Measurements from ENCODE around the gene PPIF.

PPIF gene

DNA sequence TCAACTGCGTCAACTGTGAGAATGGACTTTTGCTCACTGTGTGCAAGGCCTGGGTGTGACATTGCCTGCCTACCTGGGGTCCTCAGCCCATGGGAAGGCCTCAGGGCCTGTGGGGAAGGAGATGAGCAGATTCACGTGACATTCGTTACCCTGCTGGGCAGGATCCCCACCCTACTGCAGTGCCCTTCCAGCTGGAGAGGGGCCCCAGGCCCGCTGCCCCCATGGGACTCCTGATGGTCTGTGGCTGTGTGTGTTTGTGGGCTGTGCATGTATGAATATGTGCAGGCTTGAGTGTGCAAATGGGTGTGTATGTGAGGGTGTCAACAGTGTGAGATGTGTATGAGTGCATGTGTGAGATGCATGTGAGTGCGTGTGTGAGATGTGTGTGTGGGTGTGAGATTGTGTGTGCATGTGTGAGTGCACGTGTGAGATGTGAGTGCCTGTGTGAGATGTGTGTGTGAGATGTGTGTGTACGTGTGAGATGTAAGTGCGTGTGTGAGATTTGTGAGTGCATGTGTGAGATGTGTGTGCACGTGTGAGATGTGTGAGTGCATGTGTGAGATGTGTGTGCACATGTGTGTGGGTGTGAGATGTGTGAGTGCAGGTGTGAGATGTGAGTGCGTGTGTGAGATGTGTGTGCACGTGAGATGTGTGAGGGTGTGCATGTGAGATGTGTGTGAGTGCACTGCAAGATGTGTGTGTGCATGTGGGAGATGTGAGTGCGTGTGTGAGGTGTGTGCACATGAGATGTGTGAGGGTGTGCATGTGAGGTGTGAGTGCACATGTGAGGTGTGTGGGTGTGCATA, 29.7 kb downstream of the PPIF start:
- 87% methylated on average over 12 of the region's 12 CpGs for WGBS
- Histone ChIP-seq H3K4ac (ENCODE audit: low read depth in 1 of 2, low read length in 2 of 2) (no peak overlapping the region), H4K91ac (ENCODE audit: low read length) (peak overlapping the region; percentile 55), H2AK5ac (ENCODE audit: low read length, severe bottlenecking) (peak overlapping the region; percentile 18), H3K14ac (ENCODE audit: low read length in 2 of 2) (peak overlapping the region in 1 of 2 experiments; percentile 62), H4K8ac (ENCODE audit: low read length) (no peak overlapping the region), H3K4me3 (ENCODE audit: insufficient read depth in 1 of 2, low read depth in 1 of 2, low read length in 2 of 2) (no peak overlapping the region), H3K9ac (ENCODE audit: low read length) (no peak overlapping the region), H2BK120ac (ENCODE audit: low read depth, low read length) (no peak overlapping the region), H3K79me1 (replicated peaks; ENCODE audit: low read length, poor library complexity, severe bottlenecking) (no peaks in the 10 kb centered on the region), H2AFZ (ENCODE audit: low read depth, low read length) (no peak overlapping the region), H3K36me3 (ENCODE audit: control insufficient read depth in 1 of 2, insufficient read depth in 2 of 2, low read depth in 1 of 2, low read length in 2 of 2) (peaks cover 0 to 5% of the 10 kb centered on the region in 2 experiments), H2BK12ac (ENCODE audit: low read length in 2 of 2) (peak overlapping the region in 1 of 2 experiments; percentile 12), H3K4me1 (ENCODE audit: control insufficient read depth, insufficient read depth, low read depth, low read length) (peaks cover 44% of the 10 kb centered on the region), H3K18ac (ENCODE audit: low read depth in 1 of 2, low read length in 2 of 2) (peak overlapping the region in 1 of 2 experiments; percentile 30), H2BK15ac (ENCODE audit: low read depth, poor library complexity, severe bottlenecking) (no peak overlapping the region), H3K27me3 (ENCODE audit: control insufficient read depth in 1 of 2, insufficient read depth in 1 of 2, low read length in 2 of 2) (no peaks in the 10 kb centered on the region), H3K23ac (ENCODE audit: low read length in 2 of 2) (no peak overlapping the region), H3K4me2 (ENCODE audit: low read length, poor library complexity, severe bottlenecking) (no peak overlapping the region), H3K9me3 (ENCODE audit: control insufficient read depth, low read length) (no peaks in the 10 kb centered on the region), H3K27ac (ENCODE audit: low read length, poor library complexity, severe bottlenecking) (no peak overlapping the region), H2BK5ac (ENCODE audit: low read depth, low read length, poor library complexity, severe bottlenecking) (no peak overlapping the region)
- no peak for DNase-seq

DNA sequence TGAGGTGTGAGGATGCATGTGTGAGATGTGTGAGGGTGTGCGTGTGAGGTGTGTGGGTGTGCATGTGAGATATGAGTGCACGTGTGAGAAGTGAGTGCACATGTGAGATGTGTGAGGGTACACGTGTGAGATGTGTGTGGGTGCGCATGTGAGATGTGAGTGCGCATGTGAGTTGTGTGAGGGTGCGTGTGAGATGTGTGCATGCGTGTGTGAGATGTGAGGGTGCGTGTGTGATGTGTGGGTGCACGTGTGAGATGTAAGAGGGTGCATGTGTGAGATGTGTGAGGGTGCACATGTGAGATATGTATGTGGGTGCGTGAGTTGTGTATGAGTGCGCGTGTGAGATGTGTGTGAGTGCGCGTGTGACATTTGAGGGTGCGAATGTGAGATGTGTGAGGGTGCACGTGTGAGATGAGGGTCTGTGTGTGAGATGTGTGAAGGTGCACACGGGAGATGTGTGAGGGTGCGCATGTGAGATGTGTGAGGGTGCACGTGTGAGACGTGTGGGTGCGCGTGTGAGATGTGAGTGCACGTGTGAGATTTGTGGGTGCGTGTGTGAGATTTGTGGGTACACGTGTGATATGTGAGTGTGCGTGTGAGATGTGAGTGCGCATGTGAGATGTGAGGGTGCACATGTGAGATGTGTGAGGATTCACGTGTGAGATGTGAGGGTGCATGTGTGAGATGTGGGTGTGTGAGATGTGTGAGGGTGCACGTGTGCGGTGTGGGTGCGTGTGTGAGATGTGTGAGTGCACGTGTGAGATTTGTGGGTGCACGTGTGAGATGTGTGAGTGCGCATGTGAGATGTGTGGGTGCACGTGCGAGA, 30.5 kb downstream of the PPIF start:
- Histone ChIP-seq H3K14ac (ENCODE audit: low read length in 2 of 2) (peak overlapping the region in 1 of 2 experiments; percentile 80), H3K36me3 (ENCODE audit: control insufficient read depth in 1 of 2, insufficient read depth in 2 of 2, low read depth in 1 of 2, low read length in 2 of 2) (peaks cover 0 to 10% of the 10 kb centered on the region in 2 experiments), H2AK5ac (ENCODE audit: low read length, severe bottlenecking) (no peak overlapping the region), H3K4me2 (ENCODE audit: low read length, poor library complexity, severe bottlenecking) (no peak overlapping the region), H3K9ac (ENCODE audit: low read length) (no peak overlapping the region), H3K23ac (ENCODE audit: low read length in 2 of 2) (no peak overlapping the region), H3K4me1 (ENCODE audit: control insufficient read depth, insufficient read depth, low read depth, low read length) (peaks cover 52% of the 10 kb centered on the region), H4K8ac (ENCODE audit: low read length) (no peak overlapping the region), H4K91ac (ENCODE audit: low read length) (peak overlapping the region; percentile 55), H2BK12ac (ENCODE audit: low read length in 2 of 2) (peak overlapping the region in 1 of 2 experiments; percentile 48), H3K79me1 (replicated peaks; ENCODE audit: low read length, poor library complexity, severe bottlenecking) (no peaks in the 10 kb centered on the region), H2AFZ (ENCODE audit: low read depth, low read length) (no peak overlapping the region), H3K27me3 (ENCODE audit: control insufficient read depth in 1 of 2, insufficient read depth in 1 of 2, low read length in 2 of 2) (no peaks in the 10 kb centered on the region), H2BK15ac (ENCODE audit: low read depth, poor library complexity, severe bottlenecking) (no peak overlapping the region), H3K27ac (ENCODE audit: low read length, poor library complexity, severe bottlenecking) (no peak overlapping the region), H3K4ac (ENCODE audit: low read depth in 1 of 2, low read length in 2 of 2) (no peak overlapping the region), H3K18ac (ENCODE audit: low read depth in 1 of 2, low read length in 2 of 2) (peak overlapping the region in 1 of 2 experiments; percentile 30), H3K9me3 (ENCODE audit: control insufficient read depth, low read length) (no peaks in the 10 kb centered on the region), H2BK5ac (ENCODE audit: low read depth, low read length, poor library complexity, severe bottlenecking) (no peak overlapping the region), H3K4me3 (ENCODE audit: insufficient read depth in 1 of 2, low read depth in 1 of 2, low read length in 2 of 2) (no peak overlapping the region), H2BK120ac (ENCODE audit: low read depth, low read length) (no peak overlapping the region)
- no peak for DNase-seq
- WGBS, result 94% methylated on average over 36 of the region's 36 CpGs

DNA sequence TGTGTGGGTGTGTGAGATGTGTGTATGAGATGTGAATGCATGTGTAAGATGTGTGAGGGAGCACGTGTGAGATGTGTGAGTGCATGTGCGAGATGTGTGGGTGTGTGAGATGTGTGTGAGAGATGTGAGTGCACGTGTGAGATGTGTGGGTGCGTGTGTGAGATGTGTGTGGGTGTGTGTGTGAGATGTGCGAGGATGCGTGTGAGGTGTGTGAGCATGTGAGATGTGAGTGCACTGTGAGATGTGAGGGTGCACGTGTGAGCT, 31.0 kb downstream of the PPIF start:
- Histone ChIP-seq H3K27me3 (ENCODE audit: control insufficient read depth in 1 of 2, insufficient read depth in 1 of 2, low read length in 2 of 2) (no peaks in the 10 kb centered on the region), H2BK120ac (ENCODE audit: low read depth, low read length) (no peak overlapping the region), H4K8ac (ENCODE audit: low read length) (no peak overlapping the region), H3K4me1 (ENCODE audit: control insufficient read depth, insufficient read depth, low read depth, low read length) (peaks cover 52% of the 10 kb centered on the region), H3K9ac (ENCODE audit: low read length) (no peak overlapping the region), H3K9me3 (ENCODE audit: control insufficient read depth, low read length) (no peaks in the 10 kb centered on the region), H2BK12ac (ENCODE audit: low read length in 2 of 2) (peak overlapping the region in 1 of 2 experiments; percentile 64), H4K91ac (ENCODE audit: low read length) (peak overlapping the region; percentile 59), H2BK15ac (ENCODE audit: low read depth, poor library complexity, severe bottlenecking) (no peak overlapping the region), H3K4me2 (ENCODE audit: low read length, poor library complexity, severe bottlenecking) (no peak overlapping the region), H3K14ac (ENCODE audit: low read length in 2 of 2) (peak overlapping the region in 1 of 2 experiments; percentile 94), H2AK5ac (ENCODE audit: low read length, severe bottlenecking) (no peak overlapping the region), H3K4ac (ENCODE audit: low read depth in 1 of 2, low read length in 2 of 2) (no peak overlapping the region), H3K18ac (ENCODE audit: low read depth in 1 of 2, low read length in 2 of 2) (peak overlapping the region in 1 of 2 experiments; percentile 23), H3K79me1 (replicated peaks; ENCODE audit: low read length, poor library complexity, severe bottlenecking) (no peaks in the 10 kb centered on the region), H3K36me3 (ENCODE audit: control insufficient read depth in 1 of 2, insufficient read depth in 2 of 2, low read depth in 1 of 2, low read length in 2 of 2) (peaks cover 0 to 10% of the 10 kb centered on the region in 2 experiments), H2BK5ac (ENCODE audit: low read depth, low read length, poor library complexity, severe bottlenecking) (no peak overlapping the region), H3K23ac (ENCODE audit: low read length in 2 of 2) (no peak overlapping the region), H3K27ac (ENCODE audit: low read length, poor library complexity, severe bottlenecking) (no peak overlapping the region), H2AFZ (ENCODE audit: low read depth, low read length) (no peak overlapping the region), H3K4me3 (ENCODE audit: insufficient read depth in 1 of 2, low read depth in 1 of 2, low read length in 2 of 2) (no peak overlapping the region)
- WGBS, result 93% methylated on average over 7 of the region's 7 CpGs
- no peak for DNase-seq
